Left lobe of liver (tissue), 2 donors: ENCODE measurements around the gene LRMDA. TPM values are rescaled to one million over a fixed set of nuclear protein-coding genes. Genes with fewer than 3 reads are reported as not detected.

Source experiments
- ATAC-seq: fragments of 200-7000 bp; cut with Tn5 transposase; one replicate; pipeline ENCODE4 v1.9.1; 2020; ENCODE audit warnings: mild to moderate bottlenecking, moderate library complexity
- DNase-seq: peaks from one replicate; pipeline ENCODE4 v3.0.0-alpha.2; 2020; ENCODE audit warnings: low spot score
- total RNA-seq: library from RNA; stranded (reverse); gene quantifications from one replicate; pipeline ENCODE4 v1.2.1, GENCODE V29; 2021
- donor health status: DM: no; HTN: no; CAD: no; lungs with moderate emphysema.
- donor health status: DM: no; HTN: yes; CAD: no.

The LRMDA gene
- total RNA-seq, 1 donor from 2014 or later: 9.1 TPM

GRCh38 chr10:76542307-76542930, 1111.0 kb downstream of the LRMDA start:
- ATAC-seq (no peak), DNase-seq (no peak)

- DNase-seq: no peak
- ATAC-seq: no peak
Observed at GRCh38 chr10:76543655-76544054, 1112.2 kb downstream of the LRMDA start.

GRCh38 chr10:76544789-76545188, 1113.4 kb downstream of the LRMDA start:
- DNase-seq: no peak

GRCh38 chr10:76546411-76546810, 1115.0 kb downstream of the LRMDA start:
- DNase-seq: no peak

More at GRCh38 chr10:76544789-76545188, 1113.4 kb downstream of the LRMDA start:
- ATAC-seq: no peak

GRCh38 chr10:76547352-76547972, 1116.0 kb downstream of the LRMDA start:
- ATAC-seq (peak; percentile 96), DNase-seq (peak; percentile 73)

More at GRCh38 chr10:76546411-76546810, 1115.0 kb downstream of the LRMDA start:
- no peak for ATAC-seq

GRCh38 chr10:76548716-76549115, 1117.3 kb downstream of the LRMDA start:
- DNase-seq: no peak

GRCh38 chr10:76549171-76549570, 1117.7 kb downstream of the LRMDA start:
- DNase-seq (no peak), ATAC-seq (no peak)

More at GRCh38 chr10:76548716-76549115, 1117.3 kb downstream of the LRMDA start:
- no peak for ATAC-seq

GRCh38 chr10:76550806-76551205, 1119.4 kb downstream of the LRMDA start:
- DNase-seq (no peak), ATAC-seq (no peak)

GRCh38 chr10:76552091-76552873, 1120.9 kb downstream of the LRMDA start:
- no peak for DNase-seq
- peak; percentile 28 for ATAC-seq

- ATAC-seq: no peak
Observed at GRCh38 chr10:76553263-76554032, 1122.0 kb downstream of the LRMDA start.

GRCh38 chr10:76554033-76554408, 1122.6 kb downstream of the LRMDA start:
- DNase-seq: no peak
- ATAC-seq: no peak

More at GRCh38 chr10:76553263-76554032, 1122.0 kb downstream of the LRMDA start:
- no peak for DNase-seq

GRCh38 chr10:76554478-76554877, 1123.1 kb downstream of the LRMDA start:
- ATAC-seq: no peak
- DNase-seq: no peak

GRCh38 chr10:76555067-76555670, 1123.7 kb downstream of the LRMDA start:
- ATAC-seq (no peak), DNase-seq (no peak)

- no peak for DNase-seq
- ATAC-seq: no peak
Observed at GRCh38 chr10:76557366-76557765, 1125.9 kb downstream of the LRMDA start.

GRCh38 chr10:76558586-76558985, 1127.2 kb downstream of the LRMDA start:
- DNase-seq (peak; percentile 65), ATAC-seq (peak; percentile 94)

- DNase-seq (no peak), ATAC-seq (peak; percentile 75)
Observed at GRCh38 chr10:76558996-76559891, 1127.8 kb downstream of the LRMDA start.

GRCh38 chr10:76559892-76560220, 1128.4 kb downstream of the LRMDA start:
- ATAC-seq: no peak
- no peak for DNase-seq

GRCh38 chr10:76560338-76560737, 1128.9 kb downstream of the LRMDA start:
- ATAC-seq: no peak
- DNase-seq: no peak

- ATAC-seq: no peak
Observed at GRCh38 chr10:76563286-76563685, 1131.9 kb downstream of the LRMDA start.

GRCh38 chr10:76572021-76572420, 1140.6 kb downstream of the LRMDA start:
- ATAC-seq: no peak
- DNase-seq: no peak

More at GRCh38 chr10:76563286-76563685, 1131.9 kb downstream of the LRMDA start:
- no peak for DNase-seq
